Ovary (tissue), 9 donors: Measurements from ENCODE around the gene COX15. TPM values are rescaled to one million over a fixed set of nuclear protein-coding genes. Genes with fewer than 3 reads are reported as not detected.

Experiments
- DNase-seq, 5 donors: peaks; one replicate each; pipeline ENCODE4 v3.0.0-alpha.2; 2019 to 2020
- H3K27ac ChIP-seq, 2 donors: fragments of 200-600 bp; one replicate each; pipeline versions ENCODE4 v1.5.1 to v1.8.0; 2019 to 2022
- H3K27me3 ChIP-seq: fragments of 200-600 bp; one replicate; pipeline ENCODE4 v1.8.0; 2022
- H3K36me3 ChIP-seq: fragments of 200-600 bp; sonication (generic); one replicate; pipeline ENCODE4 v1.5.1; 2019
- H3K4me1 ChIP-seq: one replicate; pipeline ENCODE4 v1.8.1; 2013; ENCODE audit warnings: mild to moderate bottlenecking, moderate library complexity; ENCODE audit not compliant: insufficient read depth
- H3K4me3 ChIP-seq: fragments of 200-600 bp; sonication (generic); one replicate; pipeline ENCODE4 v1.5.1; 2017
- H3K9me3 ChIP-seq, 2 donors: fragments of 200-600 bp in 1 of 2; sonication (generic) in 1 of 2; one replicate each; pipeline versions ENCODE4 v1.5.1 to v1.8.1; 2013 to 2019; ENCODE audit warnings: mild to moderate bottlenecking in 1 of 2, moderate library complexity in 1 of 2
- EP300 ChIP-seq: sonication (generic); formaldehyde crosslinking; IDR thresholded peaks from one replicate; pipeline ENCODE4 v1.6.1; 2017; ENCODE audit warnings: antibody characterized with exemption
- POLR2A ChIP-seq: fragments of 450-650 bp; IDR thresholded peaks from one replicate; pipeline ENCODE4 v1.6.1; 2017; ENCODE audit warnings: antibody characterized with exemption, mild to moderate bottlenecking, moderate library complexity
- WGBS, 3 donors: extraction: QIAGEN DNeasy Blood & Tissue Kit in 1 of 3; methylation state at CpG; one replicate each; pipeline versions ENCODE4 v1.1.5 to v1.1.7; 2013 to 2017; 5-methylcytosine and 5-hydroxymethylcytosine counted together
- intact Hi-C, 4 donors: fragments of 100-400 bp; cut with DNase I; formaldehyde crosslinking; loops; one replicate each; pipeline versions ENCODE4 v1.11.0 to v1.15.1; 2022 to 2023
- polyA plus RNA-seq, 2 donors: library from polyadenylated mRNA; stranded (reverse); fragments of 200-250 nt in 1 of 2; fragments of 350-450 nt in 1 of 2; fragmentation: Illumina TruSeq in 1 of 2; extraction: RNeasy Lipid Tissue Mini Kit (QIAGEN cat#74804) in 1 of 2; gene quantifications; one replicate each; pipeline ENCODE4 v1.2.3, GENCODE V29; 2013 to 2014
- total RNA-seq, 7 donors: library from RNA; depleted of rRNA in 2 of 7; stranded (reverse); fragments of >200 nt in 2 of 7; fragmentation: NEBNext Ultra II Directional in 3 of 7; extraction: Animal tissue kit (Norgen Biotek cat#: 25700) in 3 of 7; gene quantifications; one replicate each; pipeline versions ENCODE4 v1.1.0 to v1.2.4, GENCODE V29; 2016 to 2023
- TF ChIP-seq, protein P1 (sequence below), 3 donors: fragments of 450-650 bp in 2 of 3; fragments of 200-600 bp in 1 of 3; IDR thresholded peaks; one replicate each; pipeline versions ENCODE4 v1.5.1 to v1.8.0; 2016 to 2022; ENCODE audit warnings: antibody characterized with exemption in 3 of 3, mild to moderate bottlenecking in 1 of 3
- donor health status: DM: no; HTN: no; CAD: no; lungs with moderate emphysema.
- donor health status: DM: no; HTN: no; CAD: no.
- donor health status: Bipolar disorder and iron deficiency.
- donor health status: DM: yes; HTN: yes; CAD: no.
- donor health status: DM: no; HTN: no; CAD: no.
- donor health status: DM: yes; HTN: yes; CAD: no.

Gene COX15
- total and polyA plus RNA-seq, 9 donors: 19.1 to 40.6 (median 36.5) TPM

DNA sequence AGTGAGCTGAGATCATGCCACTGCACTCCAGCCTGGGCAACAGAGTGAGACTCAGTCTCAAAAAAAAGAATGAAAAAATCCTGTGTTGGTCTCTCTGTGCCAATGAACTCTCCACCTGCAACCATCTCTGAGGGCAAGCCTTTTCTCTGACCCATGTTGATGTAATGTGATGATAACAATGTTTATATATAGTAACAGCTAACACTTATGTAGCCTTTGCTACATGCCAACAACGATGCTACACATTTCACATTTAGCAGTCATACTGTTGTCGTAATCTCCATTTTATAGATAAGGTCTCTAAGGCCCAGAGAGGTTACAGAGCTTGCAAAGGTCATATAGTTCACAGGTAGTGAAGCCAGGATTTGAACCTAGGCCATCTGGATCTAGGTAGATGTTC is 11.5 kb downstream of the COX15 start:
- H3K4me1 ChIP-seq: no peaks in the 10 kb centered on the region
- DNase-seq: no peak
- H3K9me3 ChIP-seq: no peaks in the 10 kb centered on the region
- no peaks in the 10 kb centered on the region for H3K27me3 ChIP-seq
- H3K36me3 ChIP-seq: no peaks in the 10 kb centered on the region
- 90 to 96% (median 93%) methylated on average over 2 of the region's 2 CpGs for WGBS, 3 donors
- TF ChIP-seq EP300 (no peak), POLR2A (no peak)
- intact Hi-C loops: no loop called here
- H3K27ac ChIP-seq: no peak overlapping the region
- no peak overlapping the region for H3K4me3 ChIP-seq

DNA sequence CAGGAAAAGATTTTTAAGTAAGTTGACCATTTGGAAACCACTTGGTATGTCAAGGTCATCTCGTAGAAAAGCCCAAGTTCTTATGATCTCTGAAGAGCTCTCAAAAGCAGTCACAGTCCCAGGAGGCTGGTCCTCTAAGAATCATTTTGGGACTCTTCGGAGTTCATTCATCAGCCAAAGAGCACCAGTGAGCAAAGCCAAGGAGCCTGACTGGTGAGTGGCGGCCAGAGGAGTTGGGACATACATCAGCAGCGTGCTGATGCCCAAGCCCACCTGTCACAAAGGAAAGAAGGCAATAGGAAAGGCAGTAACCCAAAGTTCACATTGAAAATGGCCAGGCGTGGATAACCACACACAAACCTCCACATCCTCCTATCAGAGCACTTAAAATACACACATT is 17.5 kb downstream of the COX15 start:
- H3K27me3 ChIP-seq: no peaks in the 10 kb centered on the region
- H3K27ac ChIP-seq: no peak overlapping the region
- WGBS, 3 donors: 48 to 68% (median 49%) methylated on average over 5 of the region's 5 CpGs
- peaks cover 3% of the 10 kb centered on the region for H3K4me1 ChIP-seq
- TF ChIP-seq, protein P1, sequence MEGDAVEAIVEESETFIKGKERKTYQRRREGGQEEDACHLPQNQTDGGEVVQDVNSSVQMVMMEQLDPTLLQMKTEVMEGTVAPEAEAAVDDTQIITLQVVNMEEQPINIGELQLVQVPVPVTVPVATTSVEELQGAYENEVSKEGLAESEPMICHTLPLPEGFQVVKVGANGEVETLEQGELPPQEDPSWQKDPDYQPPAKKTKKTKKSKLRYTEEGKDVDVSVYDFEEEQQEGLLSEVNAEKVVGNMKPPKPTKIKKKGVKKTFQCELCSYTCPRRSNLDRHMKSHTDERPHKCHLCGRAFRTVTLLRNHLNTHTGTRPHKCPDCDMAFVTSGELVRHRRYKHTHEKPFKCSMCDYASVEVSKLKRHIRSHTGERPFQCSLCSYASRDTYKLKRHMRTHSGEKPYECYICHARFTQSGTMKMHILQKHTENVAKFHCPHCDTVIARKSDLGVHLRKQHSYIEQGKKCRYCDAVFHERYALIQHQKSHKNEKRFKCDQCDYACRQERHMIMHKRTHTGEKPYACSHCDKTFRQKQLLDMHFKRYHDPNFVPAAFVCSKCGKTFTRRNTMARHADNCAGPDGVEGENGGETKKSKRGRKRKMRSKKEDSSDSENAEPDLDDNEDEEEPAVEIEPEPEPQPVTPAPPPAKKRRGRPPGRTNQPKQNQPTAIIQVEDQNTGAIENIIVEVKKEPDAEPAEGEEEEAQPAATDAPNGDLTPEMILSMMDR (IDR thresholded peaks at IDR 0.05): no peak
- TF ChIP-seq EP300 (no peak), POLR2A (no peak)
- no peak overlapping the region for H3K4me3 ChIP-seq
- intact Hi-C loops: loop anchor here in 1 of 4 donors (10.0 kb wide), 2 partner anchors 280 to 320 kb away; partner anchors contain the start of gene GOT1
- no peaks in the 10 kb centered on the region for H3K36me3 ChIP-seq
- DNase-seq: no peak
- H3K9me3 ChIP-seq: no peaks in the 10 kb centered on the region

DNA sequence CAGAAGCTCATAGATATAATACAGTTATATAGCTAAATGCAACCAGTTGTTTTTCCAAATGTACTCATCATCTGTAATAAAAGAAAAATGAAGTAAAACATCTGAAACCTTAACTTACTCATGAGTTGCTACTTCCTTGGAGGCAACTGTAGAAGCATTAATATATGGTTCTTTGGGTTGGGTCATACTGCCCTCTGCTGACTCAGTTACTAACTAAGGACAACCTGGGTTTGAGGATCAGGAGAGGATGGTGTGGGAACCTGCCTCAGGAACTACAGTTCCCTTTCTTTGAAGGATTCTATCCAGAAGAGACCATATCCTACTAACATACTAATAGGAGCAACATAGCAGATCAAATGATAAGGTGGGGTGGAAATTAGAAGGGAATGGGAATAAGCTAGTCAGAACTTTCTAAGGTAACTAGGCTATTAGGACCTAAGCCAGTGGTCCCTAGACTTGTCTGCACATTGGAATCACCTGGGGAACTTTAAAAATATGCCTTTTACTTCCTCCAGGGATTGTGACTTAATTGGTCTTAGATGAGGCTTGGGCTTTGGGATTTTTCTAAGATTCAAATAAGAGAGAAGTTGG is 20.7 kb downstream of the COX15 start:
- H3K36me3 ChIP-seq: no peaks in the 10 kb centered on the region

DNA sequence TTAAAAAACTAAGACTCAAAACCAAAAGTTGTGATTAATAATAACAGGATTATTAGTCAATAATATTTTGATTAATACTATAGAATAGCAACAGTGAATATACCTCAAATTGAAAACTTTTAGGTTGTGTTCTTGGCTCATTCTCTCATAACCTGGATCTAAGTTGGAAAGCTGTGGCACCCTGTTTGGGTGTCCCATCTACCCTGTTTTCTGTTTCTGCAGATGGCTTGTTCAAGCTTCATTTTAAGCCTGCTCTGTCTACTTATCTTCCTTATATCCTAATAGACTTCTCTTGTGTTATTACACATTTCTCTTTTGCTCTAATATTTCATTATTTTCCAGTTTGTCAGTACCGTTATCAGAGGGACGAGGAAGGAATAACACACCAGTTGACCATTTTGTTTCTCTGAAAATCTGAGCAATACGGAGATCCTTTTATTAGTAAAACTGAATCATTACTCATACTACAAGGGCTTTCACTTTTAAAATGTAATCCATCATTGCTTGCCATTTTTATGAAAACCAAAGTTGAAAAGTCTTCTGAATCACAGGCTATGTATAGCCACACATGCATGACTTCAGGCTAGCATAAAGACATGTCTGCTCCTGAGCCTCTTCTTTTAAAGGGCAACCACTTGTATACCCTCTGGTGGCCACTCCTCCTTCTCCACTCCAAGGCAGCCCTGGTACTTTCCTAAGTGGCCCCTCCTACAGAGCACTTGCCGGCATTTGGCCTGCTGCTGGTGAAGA is 22.3 kb downstream of the COX15 start:
- intact Hi-C loops: loop anchor here in 1 of 4 donors (10.0 kb wide), 2 partner anchors 275 to 315 kb away; partner anchors contain the start of gene GOT1
- no peak for TF ChIP-seq EP300
- peaks cover 3% of the 10 kb centered on the region for H3K4me1 ChIP-seq
- 40 to 46% (median 45%) methylated on average over 4 of the region's 4 CpGs for WGBS, 3 donors
- H3K36me3 ChIP-seq: no peaks in the 10 kb centered on the region
- H3K9me3 ChIP-seq: no peaks in the 10 kb centered on the region
- H3K27me3 ChIP-seq: no peaks in the 10 kb centered on the region
- no peak overlapping the region for H3K27ac ChIP-seq
- no peak for DNase-seq
- H3K4me3 ChIP-seq: no peak overlapping the region

More for the DNA sequence above, 20.7 kb downstream of the COX15 start:
- DNase-seq: peak in 2 of 5 donors; percentile 28 to 38
- no peak overlapping the region for H3K4me3 ChIP-seq
- TF ChIP-seq POLR2A (no peak), EP300 (no peak)
- TF ChIP-seq, protein P1 (IDR thresholded peaks at IDR 0.05): peak in 2 of 3 donors; percentile 10 to 18
- no peak overlapping the region for H3K27ac ChIP-seq
- no peaks in the 10 kb centered on the region for H3K27me3 ChIP-seq
- H3K9me3 ChIP-seq: no peaks in the 10 kb centered on the region
- intact Hi-C loops: loop anchor here in 1 of 4 donors (10.0 kb wide), 2 partner anchors 276 to 316 kb away; partner anchors contain the start of gene GOT1
- H3K4me1 ChIP-seq: peaks cover 3% of the 10 kb centered on the region

DNA sequence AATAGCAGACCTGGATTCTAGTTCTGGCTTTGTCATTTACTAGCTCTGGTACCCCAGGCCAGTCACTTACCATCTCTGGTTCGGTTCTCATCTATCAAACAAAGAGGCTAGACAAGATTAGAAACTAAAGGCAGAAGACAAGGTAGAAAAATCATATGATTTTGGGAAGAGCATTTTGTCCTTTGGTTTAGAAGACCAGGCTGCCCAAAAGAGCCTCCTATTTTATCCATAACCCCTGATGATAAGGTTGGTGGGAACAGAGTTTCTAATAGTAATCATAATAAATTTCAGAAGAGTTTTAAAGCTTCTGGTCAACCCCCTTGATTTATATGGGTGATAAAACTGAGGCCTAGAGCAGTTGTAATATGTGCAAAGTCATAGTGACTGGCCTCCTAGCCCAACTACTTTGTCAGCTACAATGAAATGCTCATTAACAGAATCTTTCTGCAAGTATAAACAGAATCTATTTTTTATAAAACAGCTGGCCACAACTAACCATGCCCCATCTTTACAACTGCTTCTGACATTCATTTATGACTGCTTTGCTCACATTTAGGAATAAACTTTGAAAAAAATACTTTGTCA is 23.4 kb downstream of the COX15 start:
- peak overlapping the region in 1 of 2 donors; percentile 12 for H3K27ac ChIP-seq
- H3K27me3 ChIP-seq: no peaks in the 10 kb centered on the region
- H3K4me1 ChIP-seq: no peaks in the 10 kb centered on the region
- no peaks in the 10 kb centered on the region for H3K36me3 ChIP-seq
- H3K4me3 ChIP-seq: no peak overlapping the region
- TF ChIP-seq EP300: no peak
- TF ChIP-seq POLR2A: no peak
- TF ChIP-seq, protein P1 (IDR thresholded peaks at IDR 0.05): no peak
- no peak for DNase-seq
- intact Hi-C loops: no loop called here
- no peaks in the 10 kb centered on the region for H3K9me3 ChIP-seq
- WGBS, 3 donors: 75 to 77% (median 75%) methylated on average over 1 of the region's 1 CpG
